ENCODE results near the gene PLXNB1. TPM values are rescaled to one million over a fixed set of nuclear protein-coding genes. Genes with fewer than 3 reads are reported as not detected.

The PLXNB1 gene
- total RNA-seq, 2 donors from 2014 or later, result 175 to 216 TPM

GRCh38 chr3:48411606-48412374 is 18.1 kb downstream of the PLXNB1 start:
- no peaks in the 10 kb centered on the region for H3K9me3 ChIP-seq (ENCODE audit: control insufficient read depth, low read length)
- Mint-ChIP-seq H3K27ac (no peak overlapping the region), H3K27me3 (ENCODE audit: insufficient read depth) (no peaks in the 10 kb centered on the region), H3K36me3 (ENCODE audit: low read depth) (peaks cover 83% of the 10 kb centered on the region), H3K4me1 (no peaks in the 10 kb centered on the region), H3K4me3 (no peak overlapping the region), H3K9me3 (no peaks in the 10 kb centered on the region)
- DNase-seq, result peak; percentile 34
- H3K36me3 ChIP-seq (ENCODE audit: control insufficient read depth, insufficient read depth, low read length), result peaks cover 84% of the 10 kb centered on the region
- no peaks in the 10 kb centered on the region for H3K27me3 ChIP-seq (ENCODE audit: control insufficient read depth, insufficient read depth, low read length, poor library complexity, severe bottlenecking)
- TF ChIP-seq CTCF (conservative IDR thresholded peaks at IDR 0.05), result no peak
- 96 to 97% methylated on average over 8 to 11 of the region's 11 CpGs for WGBS, 2 experiments (ENCODE audit: insufficient coverage in 1 of 2, insufficient read length in 1 of 2)
- no peaks in the 10 kb centered on the region for H3K4me1 ChIP-seq (ENCODE audit: control insufficient read depth, insufficient read depth, low read length)
- H3K4me3 ChIP-seq (ENCODE audit: low read length), result no peak overlapping the region
- no peak overlapping the region for H3K27ac ChIP-seq (ENCODE audit: low read depth, low read length)
- H3K9ac ChIP-seq (ENCODE audit: extremely low read depth, low read length, poor library complexity, severe bottlenecking), result no peak overlapping the region

- Mint-ChIP-seq H3K27ac (no peak overlapping the region), H3K9me3 (no peaks in the 10 kb centered on the region), H3K4me3 (no peak overlapping the region), H3K36me3 (ENCODE audit: low read depth) (peaks cover 85% of the 10 kb centered on the region), H3K27me3 (ENCODE audit: insufficient read depth) (no peaks in the 10 kb centered on the region), H3K4me1 (no peaks in the 10 kb centered on the region)
- Histone ChIP-seq H3K9me3 (ENCODE audit: control insufficient read depth, low read length) (no peaks in the 10 kb centered on the region), H3K27ac (ENCODE audit: low read depth, low read length) (no peak overlapping the region), H3K36me3 (ENCODE audit: control insufficient read depth, insufficient read depth, low read length) (peaks cover 83% of the 10 kb centered on the region), H3K4me3 (ENCODE audit: low read length) (no peak overlapping the region), H3K9ac (ENCODE audit: extremely low read depth, low read length, poor library complexity, severe bottlenecking) (no peak overlapping the region), H3K27me3 (ENCODE audit: control insufficient read depth, insufficient read depth, low read length, poor library complexity, severe bottlenecking) (no peaks in the 10 kb centered on the region), H3K4me1 (ENCODE audit: control insufficient read depth, insufficient read depth, low read length) (no peaks in the 10 kb centered on the region)
- no peak for TF ChIP-seq CTCF (conservative IDR thresholded peaks at IDR 0.05)
- DNase-seq, result peak; percentile 33
- 94 to 98% methylated on average over 7 to 9 of the region's 9 CpGs for WGBS, 2 experiments (ENCODE audit: insufficient coverage in 1 of 2, insufficient read length in 1 of 2)
These were observed 18.8 kb downstream of the PLXNB1 start for GRCh38 chr3:48411041-48411588.

GRCh38 chr3:48410205-48411040 is 19.5 kb downstream of the PLXNB1 start:
- no peak overlapping the region for H3K4me3 Mint-ChIP-seq
- H3K27ac Mint-ChIP-seq, result no peak overlapping the region
- no peak overlapping the region for H3K9ac ChIP-seq (ENCODE audit: extremely low read depth, low read length, poor library complexity, severe bottlenecking)

More at GRCh38 chr3:48410205-48411040, 19.5 kb downstream of the PLXNB1 start:
- Mint-ChIP-seq H3K36me3 (ENCODE audit: low read depth) (peaks cover 84% of the 10 kb centered on the region), H3K4me1 (no peaks in the 10 kb centered on the region), H3K27me3 (ENCODE audit: insufficient read depth) (no peaks in the 10 kb centered on the region), H3K9me3 (no peaks in the 10 kb centered on the region)
- Histone ChIP-seq H3K36me3 (ENCODE audit: control insufficient read depth, insufficient read depth, low read length) (peaks cover 87% of the 10 kb centered on the region), H3K27ac (ENCODE audit: low read depth, low read length) (no peak overlapping the region), H3K9me3 (ENCODE audit: control insufficient read depth, low read length) (no peaks in the 10 kb centered on the region), H3K4me3 (ENCODE audit: low read length) (no peak overlapping the region), H3K4me1 (ENCODE audit: control insufficient read depth, insufficient read depth, low read length) (no peaks in the 10 kb centered on the region), H3K27me3 (ENCODE audit: control insufficient read depth, insufficient read depth, low read length, poor library complexity, severe bottlenecking) (no peaks in the 10 kb centered on the region)
- TF ChIP-seq CTCF (conservative IDR thresholded peaks at IDR 0.05), result no peak
- 94 to 95% methylated on average over 12 to 16 of the region's 16 CpGs for WGBS, 2 experiments (ENCODE audit: insufficient coverage in 1 of 2, insufficient read length in 1 of 2)
- peak; percentile 24 for DNase-seq

Measured in endodermal cell (in vitro differentiated cells).